Measurements from ENCODE around the gene FOLH1. TPM values are rescaled to one million over a fixed set of nuclear protein-coding genes. Genes with fewer than 3 reads are reported as not detected.
A peak's percentile ranks its signal among the peaks of the same experiment; 100 is the strongest.
"Not testable (repeated sequence)": the region's sequence is repeated elsewhere in the genome, so short reads cannot be mapped to it uniquely, and the experiment has no call there.

Gene FOLH1
- 4.6 TPM for total RNA-seq (ENCODE audit: insufficient read depth, low replicate concordance)

GRCh38 chr11:49208006-49208721 lies at the start of gene FOLH1:
Gene FOLH1, minus strand, starts transcription at chr11:49208602. Its CDS starts 193 bp downstream, at chr11:49208409.
- peak; percentile 94 for DNase-seq (ENCODE audit: low spot score)

- DNase-seq (ENCODE audit: low spot score), result not testable (repeated sequence)
Measured at GRCh38 chr11:49255148-49255547, 46.7 kb upstream of the FOLH1 start.

GRCh38 chr11:49251212-49251611 lies 42.8 kb upstream of the FOLH1 start:
- DNase-seq (ENCODE audit: low spot score), result not testable (repeated sequence)

DNA sequence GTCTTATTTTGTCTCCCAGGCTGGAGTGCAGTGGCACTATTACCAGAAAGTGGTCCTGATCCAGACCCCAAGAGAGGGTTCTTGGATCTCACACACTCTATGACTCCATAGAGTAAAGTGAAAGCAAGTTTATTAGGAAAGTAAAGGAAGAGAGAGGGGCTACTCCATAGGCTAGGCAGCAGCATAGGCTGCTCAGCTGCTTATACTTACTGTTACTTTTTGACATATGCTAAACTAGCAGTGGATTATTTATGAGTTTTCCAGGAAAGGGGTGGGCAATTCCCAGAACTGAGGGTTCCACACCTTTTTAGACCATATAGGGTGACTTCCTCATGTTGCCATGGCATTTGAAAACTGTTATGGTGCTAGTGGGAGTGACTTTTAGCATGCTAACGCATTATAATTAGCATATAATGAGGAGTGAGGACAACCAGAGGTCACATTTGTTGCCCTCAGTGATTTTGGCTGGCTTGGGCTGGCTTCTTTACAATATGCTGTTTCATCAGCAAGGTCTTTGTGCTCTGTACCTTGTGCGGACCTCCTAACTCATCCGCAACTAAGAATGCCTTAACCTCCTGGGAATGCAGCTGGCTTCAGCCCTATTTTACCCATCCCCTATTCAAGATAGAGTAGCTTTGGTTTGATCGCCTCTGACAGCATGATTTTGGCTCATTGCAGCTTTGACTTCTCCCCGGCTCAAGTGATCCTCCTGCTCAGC lies 42.2 kb upstream of the FOLH1 start:
- not testable (repeated sequence) for DNase-seq (ENCODE audit: low spot score)

DNA sequence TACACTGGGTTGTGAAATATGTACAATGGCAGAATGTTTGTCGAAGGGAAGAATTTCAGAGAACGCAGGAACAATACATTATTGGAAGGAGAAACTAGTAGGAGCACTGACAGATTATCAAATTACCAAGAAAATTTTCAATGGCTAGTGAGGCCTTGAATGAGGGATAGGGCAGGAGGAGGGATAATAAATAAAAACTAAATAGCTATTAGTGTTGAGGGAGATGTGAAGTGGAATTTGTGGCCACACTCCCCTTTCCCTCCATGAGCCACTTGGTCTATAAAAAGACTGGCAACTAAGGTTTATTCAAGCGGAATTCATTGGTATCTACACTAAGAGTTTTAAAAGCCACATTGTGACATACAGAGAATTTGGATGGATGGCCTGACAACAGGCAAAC lies 41.0 kb upstream of the FOLH1 start:
- not testable (repeated sequence) for DNase-seq (ENCODE audit: low spot score)

GRCh38 chr11:49233685-49234084 lies 25.3 kb upstream of the FOLH1 start:
- not testable (repeated sequence) for DNase-seq (ENCODE audit: low spot score)

DNA sequence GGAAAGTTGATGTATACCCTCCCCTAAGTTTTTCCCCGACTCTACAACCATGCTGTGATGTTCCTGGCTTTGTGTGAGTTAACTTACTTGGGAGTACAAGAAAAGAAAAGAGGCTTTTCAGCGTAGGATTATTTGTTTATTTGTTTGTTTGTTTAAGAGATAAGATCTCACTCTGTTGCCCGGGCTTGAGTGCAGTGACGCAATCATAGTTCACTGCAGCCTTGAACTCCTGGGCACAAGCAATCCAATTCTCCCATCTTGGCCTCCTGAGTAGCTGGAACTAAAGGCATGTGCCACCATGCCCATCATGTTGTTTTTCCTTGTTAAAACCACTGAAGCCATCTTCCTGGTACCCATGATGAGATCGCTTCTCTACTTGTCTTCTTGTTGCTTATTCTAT lies 24.6 kb upstream of the FOLH1 start:
- not testable (repeated sequence) for DNase-seq (ENCODE audit: low spot score)

DNA sequence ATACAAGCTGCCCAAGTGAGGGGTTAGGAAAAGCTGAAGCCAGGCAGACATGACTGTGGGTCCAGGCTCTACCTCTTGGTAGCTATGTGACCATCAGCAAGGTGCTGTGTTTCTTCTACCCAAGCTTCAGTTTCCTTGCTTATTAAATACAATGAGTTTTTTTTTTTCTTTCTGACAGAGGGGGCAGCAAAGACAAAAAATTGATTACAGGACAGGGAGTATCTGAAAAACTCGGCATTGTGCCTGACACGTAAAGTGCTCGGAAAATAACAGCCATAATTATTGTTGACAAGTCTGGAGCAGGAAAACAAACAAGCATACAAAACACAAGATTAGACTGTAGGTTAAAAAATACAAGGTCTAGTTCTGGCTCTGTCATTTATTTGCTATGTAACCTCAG lies 23.3 kb upstream of the FOLH1 start:
- not testable (repeated sequence) for DNase-seq (ENCODE audit: low spot score)

DNA sequence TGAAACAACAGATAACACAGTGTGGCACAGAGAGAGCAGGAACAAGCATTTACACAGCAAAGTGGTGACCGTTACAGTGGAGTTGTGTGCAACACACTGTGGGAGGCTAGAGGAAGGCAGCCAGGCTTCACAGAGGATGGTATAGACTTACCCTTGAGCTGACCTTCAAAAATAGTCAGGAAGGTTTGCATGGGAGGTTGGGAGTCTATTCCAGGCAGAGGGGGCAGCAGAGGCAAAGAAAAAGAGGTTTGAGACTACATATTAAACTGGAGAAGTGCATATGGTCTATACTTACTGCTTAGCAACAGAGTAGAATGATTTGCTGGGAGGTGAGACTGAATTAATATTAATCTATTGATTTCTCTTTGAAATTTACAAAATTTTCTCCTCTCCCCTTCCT lies 22.1 kb upstream of the FOLH1 start:
- peak; percentile 15 for DNase-seq (ENCODE audit: low spot score)

GRCh38 chr11:49230001-49230400 lies 21.6 kb upstream of the FOLH1 start:
- not testable (repeated sequence) for DNase-seq (ENCODE audit: low spot score)

- DNase-seq (ENCODE audit: low spot score), result not testable (repeated sequence)
Measured at GRCh38 chr11:49229136-49229535, 20.7 kb upstream of the FOLH1 start.

DNA sequence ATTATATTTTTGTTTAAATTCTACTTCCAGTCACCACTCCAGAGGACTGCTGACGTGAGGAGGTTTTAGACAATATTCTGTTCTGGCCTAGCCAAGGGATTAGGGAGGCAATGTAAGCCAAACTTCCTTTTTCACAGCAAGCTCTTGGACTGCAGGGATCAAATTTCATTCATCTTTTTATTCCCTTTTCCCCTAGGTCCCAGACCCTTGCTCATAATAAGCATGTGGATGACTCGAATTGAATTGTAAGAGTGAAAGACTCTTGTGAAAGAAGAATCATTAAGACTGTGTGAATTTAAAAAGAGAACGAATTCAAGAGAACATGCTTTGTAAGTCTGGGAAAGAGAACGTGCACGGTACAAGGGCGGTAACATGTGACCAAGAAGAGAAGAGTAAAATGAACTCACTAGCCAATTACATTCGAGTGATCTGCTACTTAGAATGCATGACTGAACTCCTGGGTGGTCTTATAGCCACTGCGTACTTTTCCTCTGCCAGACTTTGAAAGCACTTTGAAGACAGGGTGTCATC lies 16.9 kb upstream of the FOLH1 start:
- DNase-seq (ENCODE audit: low spot score), result not testable (repeated sequence)

GRCh38 chr11:49221112-49221511 lies 12.7 kb upstream of the FOLH1 start:
- DNase-seq (ENCODE audit: low spot score), result no peak

- DNase-seq (ENCODE audit: low spot score), result peak; percentile 5
Measured at GRCh38 chr11:49213026-49213560, 4.7 kb upstream of the FOLH1 start.

DNA sequence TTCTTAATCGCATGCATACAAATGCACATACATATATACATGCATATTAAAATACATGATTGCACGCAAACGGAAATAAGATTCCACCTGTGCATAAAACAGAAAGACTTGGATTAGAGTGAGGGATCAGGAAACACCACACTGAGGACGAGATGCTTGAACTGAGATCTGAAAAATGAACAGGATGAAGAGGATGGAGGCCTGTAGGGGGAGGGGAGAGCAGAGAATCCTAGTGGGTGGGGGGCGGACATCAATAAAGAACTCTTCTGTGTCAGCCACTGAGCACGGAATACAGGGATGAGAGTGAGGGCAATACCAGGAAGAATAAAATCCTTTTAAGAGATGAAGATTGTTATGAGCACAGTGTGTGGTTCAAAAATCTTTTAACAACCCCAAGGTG lies 1.4 kb downstream of the FOLH1 start:
- DNase-seq (ENCODE audit: low spot score), result not testable (repeated sequence)

DNA sequence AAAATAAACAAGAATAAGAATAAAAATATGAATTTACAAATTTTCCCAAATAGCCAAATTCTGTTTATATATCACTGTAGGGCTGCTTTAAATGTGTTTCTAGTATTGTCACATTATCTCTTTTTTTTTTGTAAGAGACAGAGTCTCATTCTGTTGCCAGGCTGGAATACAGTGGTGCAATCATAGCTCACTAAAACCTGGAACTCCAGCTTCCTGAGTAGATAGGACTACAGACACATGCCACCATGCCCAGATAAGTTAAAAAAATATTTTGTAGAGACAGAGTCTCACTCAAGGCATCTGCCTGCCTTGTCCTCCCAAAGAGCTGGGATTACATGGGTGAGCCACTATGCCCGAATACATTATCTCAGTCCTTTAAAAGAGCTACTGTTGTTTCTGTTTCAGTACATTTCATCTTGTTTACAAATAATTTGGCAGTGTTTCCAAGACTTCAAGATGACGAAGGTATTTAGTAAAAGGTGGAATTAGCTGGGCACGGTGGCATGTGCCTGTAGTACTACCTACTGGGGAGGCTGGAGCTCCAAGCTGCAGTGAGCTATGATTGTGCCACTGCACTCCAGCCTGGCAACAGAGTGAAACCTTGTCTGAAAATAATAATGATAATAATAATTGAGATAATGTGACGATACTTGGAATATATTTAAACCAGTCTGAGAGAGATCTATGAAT lies 6.0 kb downstream of the FOLH1 start:
- no peak for DNase-seq (ENCODE audit: low spot score)

DNA sequence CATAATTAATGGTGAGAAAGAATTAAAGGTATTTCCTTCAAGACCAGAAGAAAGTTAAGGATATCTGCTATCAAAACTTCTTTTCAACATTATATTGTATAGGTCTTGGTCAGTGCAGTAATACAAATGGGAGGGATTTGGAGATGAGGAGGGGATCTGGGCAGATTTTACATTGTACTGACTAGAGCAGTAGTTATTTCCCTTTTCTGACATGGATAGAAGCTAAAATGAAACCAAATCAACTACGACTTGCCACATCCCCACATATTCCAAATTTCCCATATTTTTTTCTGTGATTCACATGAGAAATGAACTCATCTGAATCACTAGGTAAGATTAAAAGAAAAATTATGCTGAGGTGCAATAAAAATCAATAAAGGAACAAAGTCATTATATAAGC lies 11.6 kb downstream of the FOLH1 start:
- DNase-seq (ENCODE audit: low spot score), result not testable (repeated sequence)

GRCh38 chr11:49196002-49196401 lies 12.4 kb downstream of the FOLH1 start:
- not testable (repeated sequence) for DNase-seq (ENCODE audit: low spot score)

- DNase-seq (ENCODE audit: low spot score), result not testable (repeated sequence)
Measured at GRCh38 chr11:49190287-49190686, 18.1 kb downstream of the FOLH1 start.

DNA sequence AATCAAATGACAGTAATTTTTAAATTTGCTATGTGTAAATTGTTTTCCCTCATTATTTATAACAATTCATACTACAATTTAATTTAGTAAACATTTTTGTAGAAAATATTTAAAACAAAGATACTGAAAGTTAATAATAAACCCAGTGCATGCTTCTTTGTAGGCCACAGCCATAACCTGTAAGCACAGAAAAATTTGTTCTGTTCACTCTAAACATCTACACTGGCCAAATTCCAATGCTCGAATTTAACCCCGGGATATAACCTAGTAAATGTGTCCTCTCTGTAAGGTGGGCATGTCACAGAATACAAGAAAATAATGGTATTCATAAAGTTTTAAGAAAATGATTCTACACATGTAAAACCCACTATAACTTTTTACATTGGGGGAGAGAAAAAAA lies 22.2 kb downstream of the FOLH1 start:
- DNase-seq (ENCODE audit: low spot score), result not testable (repeated sequence)

DNA sequence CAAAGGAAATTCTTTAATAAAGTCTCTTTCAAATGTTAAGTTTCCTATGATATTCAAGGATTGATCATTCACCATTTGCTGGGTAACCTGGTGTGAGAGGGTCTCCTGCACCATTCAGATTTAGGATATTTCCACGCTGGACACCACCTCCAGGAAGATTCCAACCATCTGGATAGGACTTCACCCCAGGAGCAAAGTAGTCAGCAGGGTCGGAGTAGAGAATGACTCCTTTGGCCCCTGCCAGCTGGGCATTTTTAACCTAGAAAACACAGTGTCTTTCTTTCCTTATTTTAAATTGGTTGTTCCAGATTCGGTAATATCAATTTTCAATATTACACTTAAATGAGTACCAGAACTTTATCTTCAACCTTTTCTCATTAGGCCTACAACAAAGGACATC lies 22.8 kb downstream of the FOLH1 start:
- not testable (repeated sequence) for DNase-seq (ENCODE audit: low spot score)

GRCh38 chr11:49184756-49185155 lies 23.6 kb downstream of the FOLH1 start:
- not testable (repeated sequence) for DNase-seq (ENCODE audit: low spot score)

All from umbilical cord (tissue), 2 donors.